SU-DHL-6 (cell line): Measurements from ENCODE around the gene E2F1.

ENCODE experiments used
- EZH2phosphoT487 ChIP-seq: fragments of 200-600 bp; sonication (generic), shearing (Covaris generic); conservative IDR thresholded peaks from 2 replicates; pipeline ENCODE4 v1.6.1; 2018; ENCODE audit warnings: mild to moderate bottlenecking, antibody characterized with exemption, low read length, moderate library complexity, mixed read lengths
- TF ChIP-seq, protein P1 (sequence below): fragments of 200-600 bp; sonication (generic); IDR thresholded peaks from one replicate; pipeline ENCODE4 v1.5.1; 2017; ENCODE audit warnings: antibody characterized with exemption, mild to moderate bottlenecking, low read length, moderate library complexity; ENCODE audit not compliant: insufficient read depth, poor library complexity, severe bottlenecking

DNA sequence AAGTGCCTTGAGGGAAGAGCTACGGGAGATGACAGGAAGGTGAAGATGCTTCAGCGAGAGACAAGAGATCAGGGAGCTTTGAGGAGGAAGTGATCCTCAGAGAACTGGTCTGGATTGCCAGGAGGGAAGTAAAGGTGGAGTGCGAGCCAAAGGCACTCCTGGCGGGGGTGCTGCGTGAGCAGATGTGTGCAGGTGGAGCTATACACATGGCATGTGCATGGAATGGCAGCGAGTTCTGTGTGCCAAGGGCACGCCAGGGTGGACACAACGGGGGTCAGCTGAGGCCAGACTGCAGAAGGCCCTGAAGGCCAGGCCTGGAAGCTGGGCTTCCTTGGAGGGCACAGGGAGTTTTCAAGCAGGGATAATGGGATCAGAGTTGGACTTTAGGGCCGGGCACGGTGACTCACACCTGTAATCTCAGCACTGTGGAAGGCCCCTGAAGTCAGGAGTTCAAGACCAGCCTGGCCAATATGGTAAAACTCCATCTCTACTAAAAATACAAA, 27.7 kb upstream of the E2F1 start:
- no peak for TF ChIP-seq EZH2phosphoT487
- TF ChIP-seq, protein P1, sequence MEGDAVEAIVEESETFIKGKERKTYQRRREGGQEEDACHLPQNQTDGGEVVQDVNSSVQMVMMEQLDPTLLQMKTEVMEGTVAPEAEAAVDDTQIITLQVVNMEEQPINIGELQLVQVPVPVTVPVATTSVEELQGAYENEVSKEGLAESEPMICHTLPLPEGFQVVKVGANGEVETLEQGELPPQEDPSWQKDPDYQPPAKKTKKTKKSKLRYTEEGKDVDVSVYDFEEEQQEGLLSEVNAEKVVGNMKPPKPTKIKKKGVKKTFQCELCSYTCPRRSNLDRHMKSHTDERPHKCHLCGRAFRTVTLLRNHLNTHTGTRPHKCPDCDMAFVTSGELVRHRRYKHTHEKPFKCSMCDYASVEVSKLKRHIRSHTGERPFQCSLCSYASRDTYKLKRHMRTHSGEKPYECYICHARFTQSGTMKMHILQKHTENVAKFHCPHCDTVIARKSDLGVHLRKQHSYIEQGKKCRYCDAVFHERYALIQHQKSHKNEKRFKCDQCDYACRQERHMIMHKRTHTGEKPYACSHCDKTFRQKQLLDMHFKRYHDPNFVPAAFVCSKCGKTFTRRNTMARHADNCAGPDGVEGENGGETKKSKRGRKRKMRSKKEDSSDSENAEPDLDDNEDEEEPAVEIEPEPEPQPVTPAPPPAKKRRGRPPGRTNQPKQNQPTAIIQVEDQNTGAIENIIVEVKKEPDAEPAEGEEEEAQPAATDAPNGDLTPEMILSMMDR, result no peak
